Measurements from ENCODE around the gene ADAM17.

ADAM17 gene

DNA sequence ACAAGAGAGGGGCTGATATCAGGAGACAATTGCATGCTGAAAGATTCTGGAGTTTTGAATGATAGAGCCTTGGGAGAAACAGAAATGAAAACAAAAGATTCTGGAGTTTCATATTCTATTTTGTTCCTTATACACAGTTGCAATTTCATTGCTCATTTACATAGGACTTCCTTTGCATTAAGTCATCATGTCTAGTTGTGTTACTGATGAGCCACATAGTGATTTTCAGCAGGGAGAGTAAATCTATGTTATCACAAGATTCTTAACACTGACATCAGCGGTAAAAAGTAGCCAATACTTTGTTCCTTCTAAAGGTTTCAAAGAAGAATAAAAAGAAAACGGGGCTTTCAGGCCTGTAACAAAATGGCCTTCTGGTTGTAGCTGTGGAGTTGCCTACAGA is 7.1 kb downstream of the ADAM17 start:
- TF ChIP-seq CTCF (IDR thresholded peaks at IDR 0.05; ENCODE audit: extremely low read depth, missing control alignments), result no peak
- DNase-seq (ENCODE audit: low spot score), result peak; percentile 55

GRCh38 chr2:9547262-9547991 is 8.2 kb downstream of the ADAM17 start:
- TF ChIP-seq CTCF (IDR thresholded peaks at IDR 0.05; ENCODE audit: extremely low read depth, missing control alignments), result no peak
- no peak for DNase-seq (ENCODE audit: low spot score)

DNA sequence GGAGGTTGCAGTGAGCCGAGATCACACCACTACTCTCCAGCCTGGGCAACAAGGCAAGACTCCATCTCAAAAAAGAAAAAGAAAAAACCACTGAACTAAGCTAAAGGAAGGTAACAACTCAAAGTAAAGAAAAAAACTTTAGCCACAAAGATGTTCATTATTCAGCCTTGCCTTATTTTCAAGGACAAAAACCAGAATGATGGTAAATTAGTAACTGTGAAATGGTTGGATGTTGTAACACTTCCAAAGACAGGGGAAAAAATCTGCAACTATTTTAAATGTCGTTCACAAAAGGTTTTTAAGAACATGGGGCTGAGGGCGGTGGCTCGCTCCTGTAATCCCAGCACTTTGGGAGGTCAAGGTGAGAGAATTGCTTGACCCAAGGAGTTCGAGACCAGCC is 10.1 kb downstream of the ADAM17 start:
- no peak for DNase-seq (ENCODE audit: low spot score)
- no peak for TF ChIP-seq CTCF (IDR thresholded peaks at IDR 0.05; ENCODE audit: extremely low read depth, missing control alignments)

DNA sequence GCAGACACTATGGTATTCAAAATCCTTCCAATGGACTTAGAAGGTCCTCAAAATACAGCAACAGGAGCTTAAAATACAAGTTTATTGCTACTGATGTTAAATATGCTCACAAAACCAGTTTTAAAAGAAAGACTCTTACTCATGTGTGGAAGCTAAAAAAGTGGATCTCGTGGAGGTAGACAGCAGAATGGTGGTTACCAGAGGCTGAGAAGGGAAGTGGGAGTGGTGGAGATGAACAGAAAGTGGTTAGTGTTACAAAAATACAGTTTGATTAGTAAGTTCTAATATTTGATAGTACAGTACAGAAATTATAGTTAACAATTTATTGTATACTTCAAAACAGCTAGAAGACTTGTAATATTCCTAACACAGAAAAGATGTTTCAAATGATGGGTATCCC is 12.1 kb downstream of the ADAM17 start:
- DNase-seq (ENCODE audit: low spot score), result no peak
- no peak for TF ChIP-seq CTCF (IDR thresholded peaks at IDR 0.05; ENCODE audit: extremely low read depth, missing control alignments)

DNA sequence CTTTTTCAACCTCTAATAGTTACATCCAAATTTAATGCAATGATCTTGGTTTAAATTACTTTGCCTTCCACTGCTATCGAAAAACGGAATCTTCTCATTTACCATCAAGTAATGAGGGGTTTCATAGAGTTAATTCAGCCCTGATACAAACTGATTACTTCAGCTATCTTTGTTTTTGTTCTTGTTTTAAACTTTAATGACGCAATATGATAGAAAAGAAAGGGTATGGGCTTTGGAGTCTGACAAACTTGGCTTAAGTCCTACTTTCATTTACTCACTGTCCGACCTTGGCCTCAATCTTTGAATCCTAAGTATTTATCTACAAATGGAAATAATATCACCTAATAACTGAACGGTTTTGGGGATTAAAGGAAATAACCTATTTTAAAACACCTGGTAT is 16.1 kb downstream of the ADAM17 start:
- DNase-seq (ENCODE audit: low spot score), result no peak
- no peak for TF ChIP-seq CTCF (IDR thresholded peaks at IDR 0.05; ENCODE audit: extremely low read depth, missing control alignments)

DNA sequence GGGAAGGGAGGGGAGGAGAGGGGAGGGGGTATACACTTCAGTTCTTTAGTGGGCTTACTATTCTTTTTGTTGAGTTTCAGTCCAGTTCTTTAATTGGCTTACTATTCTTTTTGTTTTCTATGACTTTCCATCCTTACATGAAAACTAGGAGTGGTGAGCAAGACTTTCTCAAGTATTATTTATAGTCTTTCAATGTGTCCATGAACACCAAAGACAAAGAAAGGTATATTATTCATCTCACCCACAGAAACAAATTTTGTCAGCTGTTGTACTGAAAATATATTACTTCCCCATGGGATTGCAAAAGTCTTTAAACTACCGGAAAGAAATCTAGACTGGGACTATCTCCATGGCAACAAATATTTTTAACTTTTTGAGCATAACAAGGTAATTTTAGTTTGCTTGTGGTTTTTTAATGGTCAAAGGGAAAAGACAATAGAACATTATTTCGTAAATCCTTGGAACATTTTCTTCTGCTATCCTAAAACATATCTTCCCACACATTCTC is 17.6 kb downstream of the ADAM17 start:
- DNase-seq (ENCODE audit: low spot score), result no peak
- no peak for TF ChIP-seq CTCF (IDR thresholded peaks at IDR 0.05; ENCODE audit: extremely low read depth, missing control alignments)

DNA sequence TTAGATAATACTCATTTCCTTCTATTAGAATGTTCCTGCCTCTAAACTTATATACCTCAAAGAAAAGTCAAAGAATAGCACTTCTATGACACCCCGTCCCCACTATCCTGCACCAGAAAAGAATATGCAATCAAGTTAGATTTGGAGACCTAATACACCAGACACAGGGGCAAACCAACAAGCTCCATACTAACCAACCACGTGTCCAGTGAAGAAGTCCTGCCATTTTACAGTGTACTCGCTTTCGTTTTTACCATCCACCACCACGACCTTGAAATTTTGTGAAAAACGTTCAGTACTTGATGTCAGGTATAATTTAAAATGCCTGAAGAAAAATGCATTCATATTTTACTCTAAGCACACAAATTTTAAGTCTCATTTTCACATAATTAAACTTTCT is 19.1 kb downstream of the ADAM17 start:
- no peak for DNase-seq (ENCODE audit: low spot score)
- TF ChIP-seq CTCF (IDR thresholded peaks at IDR 0.05; ENCODE audit: extremely low read depth, missing control alignments), result no peak

Measured in GM20000 (cell line).